Activated CD4-positive, alpha-beta T cell treated with anti-CD3 and anti-CD28 coated beads for 36 hours (primary cell): ENCODE data around the gene ALKBH6. TPM values are rescaled to one million over a fixed set of nuclear protein-coding genes. Genes with fewer than 3 reads are reported as not detected.
"Not testable (repeated sequence)": the region's sequence is repeated elsewhere in the genome, so short reads cannot be mapped to it uniquely, and the experiment has no call there.

Source experiments
- ATAC-seq: fragments of 200-7000 bp; cut with Tn5 transposase; one replicate; pipeline ENCODE4 v1.10.0; 2021; ENCODE audit warnings: mild to moderate bottlenecking, moderate library complexity
- CTCF ChIA-PET: fragments of 350-600 bp; sonication (Branson Sonifier 250); formaldehyde crosslinking; loops from one replicate; lab custom pipeline; 2021; ENCODE audit warnings: antibody characterized with exemption; lab: Charles Lee
- POLR2A ChIA-PET: fragments of 350-600 bp; sonication (Branson Sonifier 250); formaldehyde crosslinking; loops from one replicate; lab custom pipeline; 2021; ENCODE audit warnings: antibody characterized with exemption, inconsistent platforms; lab: Charles Lee
- DNase-seq: peaks from one replicate; pipeline ENCODE4 v3.0.0-alpha.2; 2020
- H3K27ac Mint-ChIP-seq: one replicate; pipeline ENCODE4 v1.8.0; 2021; ENCODE audit warnings: mixed read lengths
- H3K27me3 Mint-ChIP-seq: one replicate; pipeline ENCODE4 v1.8.0; 2021; ENCODE audit warnings: mixed read lengths
- H3K36me3 Mint-ChIP-seq: one replicate; pipeline ENCODE4 v1.8.0; 2021; ENCODE audit warnings: low read depth, mixed read lengths
- H3K4me1 Mint-ChIP-seq: one replicate; pipeline ENCODE4 v1.8.0; 2021; ENCODE audit warnings: mixed read lengths
- H3K4me3 Mint-ChIP-seq: one replicate; pipeline ENCODE4 v1.8.0; 2021; ENCODE audit warnings: mild to moderate bottlenecking, moderate library complexity, mixed read lengths
- H3K9me3 Mint-ChIP-seq: one replicate; pipeline ENCODE4 v1.8.0; 2021; ENCODE audit warnings: low read depth, mixed read lengths
- intact Hi-C, 2 experiments: fragments of 100-400 bp; cut with DNase I in 1 of 2; cut with micrococcal nuclease in 1 of 2; formaldehyde crosslinking; loops; one replicate each; pipeline versions ENCODE4 v1.14.2 to v1.15.1; 2022 to 2024; cut with DNase I, micrococcal nuclease
- total RNA-seq, 2 experiments: library from RNA; stranded (reverse); gene quantifications; one replicate each; pipeline ENCODE4 v1.2.3, GENCODE V29; 2021

The ALKBH6 gene
- total RNA-seq, 2 experiments from 2014 or later = 40.6 to 42.2 TPM

GRCh38 chr19:36051236-36051635, 37.2 kb upstream of the ALKBH6 start:
- no peaks in the 10 kb centered on the region for H3K27me3 Mint-ChIP-seq
- no peaks in the 10 kb centered on the region for H3K9me3 Mint-ChIP-seq
- DNase-seq (peak; percentile 16), ATAC-seq (no peak)
- H3K4me3 Mint-ChIP-seq = no peak overlapping the region
- POLR2A ChIA-PET = no interaction called here
- H3K27ac Mint-ChIP-seq = no peak overlapping the region
- H3K36me3 Mint-ChIP-seq = no peaks in the 10 kb centered on the region
- peaks cover 12% of the 10 kb centered on the region for H3K4me1 Mint-ChIP-seq
- CTCF ChIA-PET = no interaction called here
- intact Hi-C loops = loop anchor here (5.0 kb wide), 2 partner anchors 54 to 326 kb away; partner anchors contain the start of genes SDHAF1 (in 1 of the 2) and ZFP14 (in 1 of the 2)

GRCh38 chr19:36049080-36049698, 35.2 kb upstream of the ALKBH6 start:
- no peak for ATAC-seq
- CTCF ChIA-PET = no interaction called here
- no peak overlapping the region for H3K4me3 Mint-ChIP-seq
- H3K27ac Mint-ChIP-seq = no peak overlapping the region
- DNase-seq = no peak
- H3K27me3 Mint-ChIP-seq = no peaks in the 10 kb centered on the region
- H3K36me3 Mint-ChIP-seq = peaks cover 4% of the 10 kb centered on the region
- no peaks in the 10 kb centered on the region for H3K9me3 Mint-ChIP-seq
- H3K4me1 Mint-ChIP-seq = peaks cover 4% of the 10 kb centered on the region
- POLR2A ChIA-PET = no interaction called here
- intact Hi-C loops = no loop called here

DNA sequence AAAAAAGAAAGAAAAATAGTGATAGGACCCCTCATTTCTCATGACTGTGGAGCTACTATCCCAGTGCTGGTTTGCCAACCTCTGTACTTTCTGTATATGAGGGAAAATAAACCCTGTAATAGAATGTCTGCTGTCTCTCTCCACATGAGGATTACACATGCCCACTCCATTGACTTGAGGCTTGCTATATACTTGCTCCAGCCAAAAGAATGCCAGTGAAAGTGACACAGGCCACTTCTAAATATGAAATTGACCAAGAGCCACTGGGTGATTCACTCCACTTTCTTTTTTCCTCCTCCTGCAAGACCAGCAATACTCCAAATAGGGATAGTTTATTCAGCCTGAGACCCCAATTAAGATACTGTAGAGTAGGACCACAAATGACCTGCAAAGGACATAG, 33.8 kb upstream of the ALKBH6 start:
- CTCF ChIA-PET = interaction anchor here (0.6 kb wide), 1 partner anchor 257 kb away, joined by 3 read pairs; no protein-coding TSS in a partner anchor
- no peak overlapping the region for H3K4me3 Mint-ChIP-seq
- no peaks in the 10 kb centered on the region for H3K4me1 Mint-ChIP-seq
- DNase-seq (no peak), ATAC-seq (no peak)
- POLR2A ChIA-PET = no interaction called here
- no peak overlapping the region for H3K27ac Mint-ChIP-seq
- H3K27me3 Mint-ChIP-seq = no peaks in the 10 kb centered on the region
- intact Hi-C loops = no loop called here
- H3K9me3 Mint-ChIP-seq = no peaks in the 10 kb centered on the region
- H3K36me3 Mint-ChIP-seq = peaks cover 4% of the 10 kb centered on the region

DNA sequence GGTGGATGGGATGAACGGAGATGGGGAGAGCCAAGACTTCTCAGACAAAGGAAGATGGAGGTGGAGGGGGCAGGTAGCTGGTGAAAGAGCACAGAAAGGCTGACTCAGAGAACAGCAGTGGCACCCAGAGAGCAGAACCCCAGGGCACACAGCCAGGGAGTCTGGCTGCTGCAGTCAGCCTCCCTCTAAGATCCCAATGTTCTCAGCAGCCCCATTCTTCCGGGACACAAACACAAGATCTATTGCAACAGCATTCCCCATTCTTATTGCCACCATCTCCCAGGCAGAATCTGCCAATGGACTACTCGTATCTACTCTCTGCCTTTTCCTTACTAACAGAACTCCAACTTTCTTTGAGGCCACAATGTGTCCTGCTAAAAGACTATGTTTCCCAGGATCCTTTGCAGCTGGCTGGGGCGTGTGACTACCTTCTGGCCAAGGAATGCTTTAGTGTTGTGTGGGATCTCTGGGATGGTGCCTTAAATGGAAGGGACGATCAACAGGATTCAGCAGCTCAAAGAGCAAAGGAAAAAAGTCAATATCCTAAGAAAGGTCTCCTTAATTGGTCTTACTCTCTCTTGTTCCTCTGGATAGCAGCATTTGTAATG, 32.5 kb upstream of the ALKBH6 start:
- Mint-ChIP-seq H3K36me3 (peaks cover 4% of the 10 kb centered on the region), H3K27ac (no peak overlapping the region), H3K4me1 (no peaks in the 10 kb centered on the region), H3K27me3 (no peaks in the 10 kb centered on the region), H3K4me3 (no peak overlapping the region), H3K9me3 (no peaks in the 10 kb centered on the region)
- no peak for DNase-seq
- ChIA-PET CTCF (no interaction called here), POLR2A (no interaction called here)
- intact Hi-C loops = no loop called here
- ATAC-seq = no peak

DNA sequence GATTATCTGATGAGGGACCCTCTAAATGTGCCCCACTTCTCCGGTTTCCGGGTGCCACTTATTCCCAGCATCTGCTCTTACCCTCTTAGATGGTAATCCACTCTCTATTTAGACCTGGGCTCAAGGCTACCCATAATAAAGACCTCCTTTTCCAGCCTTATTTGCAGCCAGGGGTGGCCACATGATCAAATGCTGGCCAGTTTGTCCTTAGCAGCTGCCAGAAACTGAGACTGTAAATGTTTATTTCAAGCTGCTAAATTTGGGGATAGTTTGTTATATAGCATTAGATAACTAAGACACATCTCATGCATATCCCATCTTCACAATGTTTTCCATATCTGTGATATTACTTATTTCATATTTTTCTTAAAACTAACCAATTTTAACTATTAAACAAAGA, 29.9 kb upstream of the ALKBH6 start:
- no peaks in the 10 kb centered on the region for H3K4me1 Mint-ChIP-seq
- intact Hi-C loops = no loop called here
- H3K36me3 Mint-ChIP-seq = peaks cover 9% of the 10 kb centered on the region
- no peak overlapping the region for H3K27ac Mint-ChIP-seq
- ChIA-PET CTCF (no interaction called here), POLR2A (no interaction called here)
- H3K27me3 Mint-ChIP-seq = no peaks in the 10 kb centered on the region
- ATAC-seq (no peak), DNase-seq (no peak)
- no peak overlapping the region for H3K4me3 Mint-ChIP-seq
- no peaks in the 10 kb centered on the region for H3K9me3 Mint-ChIP-seq

GRCh38 chr19:36041831-36042230, 27.8 kb upstream of the ALKBH6 start:
- no peak overlapping the region for H3K27ac Mint-ChIP-seq
- peaks cover 5% of the 10 kb centered on the region for H3K4me1 Mint-ChIP-seq
- no peaks in the 10 kb centered on the region for H3K9me3 Mint-ChIP-seq
- ATAC-seq (no peak), DNase-seq (no peak)
- peaks cover 9% of the 10 kb centered on the region for H3K36me3 Mint-ChIP-seq
- ChIA-PET POLR2A (no interaction called here), CTCF (no interaction called here)
- intact Hi-C loops = no loop called here
- H3K27me3 Mint-ChIP-seq = no peaks in the 10 kb centered on the region
- no peak overlapping the region for H3K4me3 Mint-ChIP-seq

DNA sequence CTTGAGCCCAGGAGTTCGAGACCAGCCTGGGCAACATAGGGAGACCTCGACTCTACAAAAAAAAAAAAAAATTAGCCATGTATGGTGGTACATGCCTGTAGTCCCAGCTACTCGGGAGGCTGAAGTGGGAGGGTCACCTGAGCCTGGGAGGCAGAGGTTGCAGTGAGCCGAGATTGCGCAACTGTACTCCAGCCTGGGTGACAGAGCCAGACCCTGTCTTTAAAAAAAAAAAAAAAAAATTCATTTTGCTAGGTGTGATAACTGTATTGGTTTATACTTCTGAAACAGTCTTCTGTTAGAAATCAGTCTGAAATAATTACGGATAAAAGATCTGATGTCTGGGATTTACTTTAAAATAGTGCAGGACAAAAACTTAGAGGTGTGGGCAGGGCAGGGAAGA, 27.1 kb upstream of the ALKBH6 start:
- H3K36me3 Mint-ChIP-seq, POLR2A ChIA-PET, H3K9me3 Mint-ChIP-seq, intact Hi-C loops, H3K27me3 Mint-ChIP-seq, H3K4me3 Mint-ChIP-seq, H3K4me1 Mint-ChIP-seq, DNase-seq, H3K27ac Mint-ChIP-seq, ATAC-seq: not testable (repeated sequence)
- CTCF ChIA-PET = interaction anchor here (0.7 kb wide), 1 partner anchor 72 kb away, joined by 4 read pairs; no protein-coding TSS in a partner anchor

DNA sequence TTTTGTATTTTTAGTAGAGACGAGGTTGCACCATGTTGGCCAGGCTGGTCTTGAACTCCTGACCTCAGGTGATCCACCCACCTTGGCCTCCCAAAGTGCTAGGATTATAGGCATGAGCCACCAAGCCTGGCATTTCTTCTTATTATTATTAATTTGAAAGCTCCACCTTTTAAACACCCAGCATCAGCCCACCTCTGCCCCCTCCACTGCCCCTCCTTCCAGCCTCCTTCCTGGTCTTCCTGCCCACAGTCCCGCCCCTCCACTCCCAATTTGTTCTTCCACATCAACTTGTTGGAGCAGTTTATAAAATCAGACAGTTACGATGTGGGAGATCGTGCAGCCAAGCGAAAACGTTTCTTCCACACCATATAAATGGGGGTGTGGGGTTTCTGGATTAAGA, 26.5 kb upstream of the ALKBH6 start:
- DNase-seq (no peak), ATAC-seq (no peak)
- intact Hi-C loops = no loop called here
- H3K4me1 Mint-ChIP-seq = peaks cover 14% of the 10 kb centered on the region
- no peaks in the 10 kb centered on the region for H3K9me3 Mint-ChIP-seq
- H3K27ac Mint-ChIP-seq = no peak overlapping the region
- no peaks in the 10 kb centered on the region for H3K27me3 Mint-ChIP-seq
- H3K36me3 Mint-ChIP-seq = peaks cover 5% of the 10 kb centered on the region
- POLR2A ChIA-PET = no interaction called here
- CTCF ChIA-PET = interaction anchor here (0.7 kb wide), 1 partner anchor 72 kb away, joined by 4 read pairs; no protein-coding TSS in a partner anchor
- no peak overlapping the region for H3K4me3 Mint-ChIP-seq

DNA sequence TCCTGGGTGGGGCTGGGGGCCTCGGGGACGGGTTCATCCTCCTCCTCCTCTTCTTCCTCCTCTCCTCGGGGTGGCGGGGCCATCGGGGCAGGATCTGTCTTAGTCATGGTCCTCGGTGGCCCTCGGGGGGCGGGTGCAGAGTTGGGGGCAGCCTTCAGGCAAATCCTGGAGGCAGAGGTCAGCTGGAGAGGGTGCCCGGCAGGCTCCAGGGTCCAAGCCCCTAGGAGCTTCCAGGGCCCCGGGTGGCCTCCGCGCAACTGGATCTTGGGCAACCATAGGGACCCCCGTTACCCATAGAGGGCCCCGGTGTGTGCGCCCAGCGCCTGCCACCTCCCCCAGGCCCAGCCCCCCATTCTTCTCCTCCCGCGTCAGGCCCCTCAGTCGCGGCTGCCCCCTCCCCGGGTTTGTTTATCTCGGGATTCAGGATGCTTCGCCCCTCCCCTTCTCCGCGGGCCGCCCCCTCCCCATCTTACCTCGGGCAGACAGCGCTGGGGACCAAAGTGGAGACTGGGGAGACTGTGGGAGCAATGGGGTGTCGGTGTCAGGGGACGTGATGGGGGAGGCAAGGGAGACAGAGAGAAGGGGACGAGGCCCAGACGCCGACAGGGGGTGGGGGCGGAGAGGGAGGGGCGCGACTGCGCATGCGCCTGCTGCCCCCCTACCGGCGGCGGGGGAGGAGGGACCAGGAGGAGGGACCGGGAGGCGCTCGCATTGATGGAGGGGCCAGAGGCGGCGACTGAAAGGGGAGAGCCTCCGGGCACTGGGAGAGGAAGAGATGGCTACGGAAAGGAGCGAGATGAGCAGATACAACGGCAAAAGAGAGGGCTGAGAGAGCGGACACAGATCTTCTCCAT, 18.5 kb upstream of the ALKBH6 start, which contains the start of gene CLIP3:
TSS of gene CLIP3 (minus strand) at position 623 of the 854 bp plus-strand sequence. CDS start at position 107, 516 bp downstream.
- ChIA-PET POLR2A (no interaction called here), CTCF (no interaction called here)
- intact Hi-C loops = no loop called here
- Mint-ChIP-seq H3K4me3 (peak within 1 kb of the TSS; percentile 32), H3K27ac (no peak within 1 kb of the TSS), H3K27me3 (no peaks in the 10 kb centered on the region), H3K4me1 (peaks cover 32% of the 10 kb centered on the region), H3K36me3 (peaks cover 24% of the 10 kb centered on the region), H3K9me3 (no peaks in the 10 kb centered on the region)
- ATAC-seq (peak; percentile 42), DNase-seq (peak; percentile 56)

DNA sequence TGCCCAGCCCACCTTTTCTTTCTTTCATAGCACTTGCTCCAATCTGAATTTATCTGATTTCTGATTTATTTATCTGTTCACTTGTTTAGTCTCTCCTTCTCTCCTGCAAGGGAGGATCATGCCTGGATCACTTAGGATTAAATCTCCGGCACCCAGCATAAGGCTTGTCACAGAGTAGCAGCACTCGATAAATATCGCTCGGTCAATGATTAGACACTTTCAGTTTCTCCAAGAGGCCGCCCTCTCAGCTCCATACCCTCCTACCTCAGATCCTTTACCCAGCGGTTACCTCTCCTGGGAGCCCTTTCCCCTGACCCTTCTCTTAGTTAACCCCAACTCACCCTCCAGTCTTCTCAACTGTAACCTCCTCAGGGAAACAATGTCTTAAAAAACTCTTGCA, 17.3 kb upstream of the ALKBH6 start:
- Mint-ChIP-seq H3K27ac (no peak overlapping the region), H3K36me3 (peaks cover 26% of the 10 kb centered on the region), H3K4me3 (no peak overlapping the region), H3K9me3 (no peaks in the 10 kb centered on the region), H3K27me3 (no peaks in the 10 kb centered on the region), H3K4me1 (peaks cover 24% of the 10 kb centered on the region)
- ATAC-seq = no peak
- POLR2A ChIA-PET = no interaction called here
- CTCF ChIA-PET = no interaction called here
- no peak for DNase-seq
- intact Hi-C loops = no loop called here

DNA sequence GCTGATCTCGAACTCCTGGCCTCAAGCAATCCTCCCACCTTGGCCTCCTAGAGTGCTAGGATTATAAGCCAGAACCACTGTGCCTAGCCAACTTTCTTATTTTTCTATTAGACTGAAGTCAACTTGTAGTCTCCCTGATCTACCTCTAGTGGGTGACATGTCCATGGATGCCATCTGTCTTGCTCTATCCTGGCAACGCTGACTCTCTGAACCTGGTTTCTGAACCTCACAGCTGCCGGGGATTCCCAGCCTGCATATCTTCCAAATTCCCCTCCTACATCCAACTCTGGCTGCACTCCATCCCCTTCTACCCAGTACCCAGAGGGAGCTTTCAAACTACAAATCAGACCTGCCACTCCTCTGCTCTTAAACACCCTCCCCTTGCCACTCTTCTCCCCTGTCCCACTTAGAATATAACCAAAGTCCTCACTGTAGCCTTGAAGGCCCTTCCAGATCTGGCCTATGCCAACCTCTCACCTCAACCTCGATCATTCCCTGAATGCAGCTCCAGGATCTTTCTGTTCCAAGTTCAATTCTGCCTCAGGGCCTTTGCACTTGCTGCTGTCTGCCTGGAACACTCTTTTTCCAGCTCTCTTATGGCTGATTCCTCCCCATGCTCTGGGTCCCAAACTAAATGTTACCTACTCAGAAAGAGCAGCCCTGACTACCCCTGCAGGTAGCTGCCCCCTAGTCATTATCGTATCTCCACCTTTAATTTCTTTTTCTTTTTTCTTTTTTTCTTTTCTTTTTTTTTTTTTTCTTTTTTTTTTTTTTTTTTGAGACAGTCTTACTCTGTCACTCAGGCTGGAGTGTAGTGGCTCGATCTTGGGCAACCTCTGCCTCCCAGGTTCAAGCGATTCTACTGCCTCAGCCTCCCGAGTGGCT, 16.5 kb upstream of the ALKBH6 start:
- Mint-ChIP-seq H3K27ac (no peak overlapping the region), H3K4me1 (peaks cover 18% of the 10 kb centered on the region), H3K4me3 (no peak overlapping the region), H3K36me3 (peaks cover 26% of the 10 kb centered on the region), H3K9me3 (no peaks in the 10 kb centered on the region), H3K27me3 (no peaks in the 10 kb centered on the region)
- intact Hi-C loops = no loop called here
- POLR2A ChIA-PET = no interaction called here
- CTCF ChIA-PET = no interaction called here
- no peak for ATAC-seq
- DNase-seq = no peak
